HepG2 (cell line): ENCODE data around the gene SBK3. TPM values are rescaled to one million over a fixed set of nuclear protein-coding genes. Genes with fewer than 3 reads are reported as not detected.
A peak's percentile ranks its signal among the peaks of the same experiment; 100 is the strongest.

ENCODE experiments used
- CHD4 ChIP-seq: fragments of 200-600 bp; sonication (generic); IDR thresholded peaks from 2 replicates; pipeline ENCODE4 v1.7.0; 2017; ENCODE audit warnings: mild to moderate bottlenecking, low read length, borderline replicate concordance
- FOSL2 ChIP-seq: sonication (generic); formaldehyde crosslinking; IDR thresholded peaks from 2 replicates; pipeline ENCODE4 v1.4.0; 2020; ENCODE audit warnings: missing genetic modification reagents
- GABPA ChIP-seq, 2 experiments: IDR thresholded peaks; 2 replicates each; pipeline ENCODE4 v1.6.1; 2011 to 2016; ENCODE audit warnings: low read depth in 2 of 2, low read length in 1 of 2, missing biosample characterization in 1 of 2, missing genetic modification characterization in 1 of 2
- HBP1 ChIP-seq: IDR thresholded peaks from 2 replicates; pipeline ENCODE4 v1.6.1; 2016; ENCODE audit warnings: low read depth, control low read depth
- MAFK ChIP-seq, 2 experiments: IDR thresholded peaks in 1 of 2; conservative IDR thresholded peaks in 1 of 2; 2 replicates each; pipeline ENCODE4 v1.6.1; 2011; ENCODE audit warnings: improper control_type of control experiment in 2 of 2, low read length in 2 of 2
- MTA1 ChIP-seq: sonication (generic); formaldehyde crosslinking; IDR thresholded peaks from 2 replicates; pipeline ENCODE4 v1.4.0; 2020; ENCODE audit warnings: missing genetic modification reagents, mild to moderate bottlenecking, borderline replicate concordance
- MTERF4 ChIP-seq: sonication (generic); formaldehyde crosslinking; IDR thresholded peaks from 2 replicates; pipeline ENCODE4 v1.8.0; 2023; ENCODE audit warnings: mild to moderate bottlenecking, missing genetic modification reagents
- NONO ChIP-seq, 2 experiments: fragments of 450-650 bp in 1 of 2; sonication (generic) in 1 of 2; formaldehyde crosslinking in 1 of 2; IDR thresholded peaks in 1 of 2; conservative IDR thresholded peaks in 1 of 2; 2 replicates each; pipeline versions ENCODE4 v1.6.1 to v1.8.0; 2017 to 2022; ENCODE audit warnings: mild to moderate bottlenecking in 1 of 2, missing genetic modification reagents in 1 of 2, moderate library complexity in 1 of 2
- PHB2 ChIP-seq: fragments of 450-650 bp; IDR thresholded peaks from 2 replicates; pipeline ENCODE4 v1.6.1; 2018; ENCODE audit not compliant: partially characterized antibody
- SOX13 ChIP-seq, 3 experiments: fragments of 450-650 bp in 1 of 3; sonication (generic) in 1 of 3; formaldehyde crosslinking in 1 of 3; IDR thresholded peaks in 2 of 3; conservative IDR thresholded peaks in 1 of 3; 2 replicates each; pipeline versions ENCODE4 v1.5.0 to v1.6.1; 2016 to 2020; ENCODE audit warnings: antibody characterized with exemption in 1 of 3, mild to moderate bottlenecking in 1 of 3, missing compliant biosample characterization in 1 of 3, missing genetic modification reagents in 1 of 3, moderate library complexity in 1 of 3
- SRSF1 ChIP-seq: fragments of 200-400 bp; formaldehyde crosslinking; optimal IDR thresholded peaks from 2 replicates; pipeline ENCODE3; 2017; ENCODE audit warnings: mild to moderate bottlenecking, low read depth, low read length, moderate library complexity
- TCF7L2 ChIP-seq: IDR thresholded peaks from 2 replicates; pipeline ENCODE4 v1.6.1; 2011; ENCODE audit warnings: mild to moderate bottlenecking, low read depth, low read length, moderate library complexity
- ZBTB7A ChIP-seq: sonication (generic); formaldehyde crosslinking; IDR thresholded peaks from 2 replicates; pipeline ENCODE4 v1.8.0; 2022; ENCODE audit warnings: mild to moderate bottlenecking, missing genetic modification reagents
- ZNF251 ChIP-seq: sonication (generic); formaldehyde crosslinking; IDR thresholded peaks from 2 replicates; pipeline ENCODE4 v1.9.0; 2021; ENCODE audit warnings: mild to moderate bottlenecking, missing genetic modification reagents
- ZNF430 ChIP-seq: sonication (generic); formaldehyde crosslinking; IDR thresholded peaks from 2 replicates; pipeline ENCODE4 v1.9.0; 2021; ENCODE audit warnings: mild to moderate bottlenecking, missing genetic modification reagents
- ZNF639 ChIP-seq: conservative IDR thresholded peaks from 2 replicates; pipeline ENCODE4 v1.6.1; 2018; ENCODE audit warnings: missing genetic modification reagents
- ZNF709 ChIP-seq: sonication (generic); formaldehyde crosslinking; IDR thresholded peaks from 2 replicates; pipeline ENCODE4 v1.5.0; 2020; ENCODE audit warnings: mild to moderate bottlenecking, missing genetic modification reagents
- ZNF781 ChIP-seq: sonication (generic); formaldehyde crosslinking; IDR thresholded peaks from 2 replicates; pipeline ENCODE4 v1.5.1; 2020; ENCODE audit warnings: borderline replicate concordance, mild to moderate bottlenecking, missing genetic modification reagents; ENCODE audit errors: not compliant biosample characterization
- ZSCAN31 ChIP-seq: sonication (generic); formaldehyde crosslinking; IDR thresholded peaks from 2 replicates; pipeline ENCODE4 v1.5.0; 2020; ENCODE audit warnings: low read depth, mild to moderate bottlenecking, missing genetic modification reagents
- polyA plus RNA-seq, 8 experiments: library from polyadenylated mRNA; depleted of rRNA in 3 of 8; stranded (reverse) in 7 of 8; unstranded in 1 of 8; fragments of >200 nt; fragmentation: Illumina TruSeq in 4 of 8; extraction: Trizol in 4 of 8; gene quantifications; 2 replicates each; pipeline versions ENCODE4 v1.2.1 to v1.2.3, GENCODE V29; 2011 to 2016; ENCODE audit warnings: low read depth in 4 of 8, missing spikeins in 1 of 8, mixed read lengths in 1 of 8; ENCODE audit not compliant: insufficient read depth in 1 of 8
- total RNA-seq, 5 experiments: library from RNA; depleted of rRNA; stranded (reverse); fragments of >200 nt; fragmentation: Illumina TruSeq; extraction: Trizol; gene quantifications; 2 replicates each; pipeline ENCODE4 v1.2.3, GENCODE V29; 2016; ENCODE audit warnings: low read depth in 1 of 5
- TF ChIP-seq, protein P1 (sequence below): sonication (generic); formaldehyde crosslinking; conservative IDR thresholded peaks from 2 replicates; pipeline ENCODE4 v1.4.0; 2020; ENCODE audit warnings: missing genetic modification reagents

Gene SBK3
- total and polyA plus RNA-seq, 2 of the 13 experiments (the other 11 are each of a cell fraction or from before 2014, with no cell fraction given), result 0.66 to 0.77 TPM

- TF ChIP-seq ZNF709 (no peak), ZBTB7A (no peak), TCF7L2 (no peak), GABPA (IDR thresholded peaks at IDR 0.05; ENCODE audit: low read depth, low read length) (no peak), GABPA (CRISPR knock-in tag; IDR thresholded peaks at IDR 0.05; ENCODE audit: low read depth) (0 out of 2 replicates have a peak, but pooled peaks have one; percentile 14), NONO (IDR thresholded peaks at IDR 0.05) (no peak), NONO (CRISPR knock-in tag; conservative IDR thresholded peaks at IDR 0.05) (no peak), PHB2 (no peak), SOX13 (IDR thresholded peaks at IDR 0.05) (no peak), SOX13 (CRISPR knock-in tag; conservative IDR thresholded peaks at IDR 0.05 in 1 of 2, IDR thresholded peaks at IDR 0.05 in 1 of 2) (peak in 1 of 2 experiments; percentile 56; a peak in 2 of 4 replicates), MTERF4 (CRISPR knock-in tag) (no peak), FOSL2 (peak; percentile 79), ZNF430 (CRISPR knock-in tag) (0 out of 2 replicates have a peak, but pooled peaks have one; percentile 39), SRSF1 (peak; percentile 72), MTA1 (CRISPR knock-in tag) (peak; percentile 54; the same call in 1 of the 2 replicates), ZSCAN31 (CRISPR knock-in tag) (no peak), ZNF781 (CRISPR knock-in tag) (no peak), ZNF251 (CRISPR knock-in tag) (no peak), CHD4 (no peak), HBP1 (CRISPR knock-in tag) (no peak), MAFK (conservative IDR thresholded peaks at IDR 0.05 in 1 of 2, IDR thresholded peaks at IDR 0.05 in 1 of 2; ENCODE audit: low read length in 2 of 2) (no peak), ZNF639 (no peak)
- TF ChIP-seq, protein P1, sequence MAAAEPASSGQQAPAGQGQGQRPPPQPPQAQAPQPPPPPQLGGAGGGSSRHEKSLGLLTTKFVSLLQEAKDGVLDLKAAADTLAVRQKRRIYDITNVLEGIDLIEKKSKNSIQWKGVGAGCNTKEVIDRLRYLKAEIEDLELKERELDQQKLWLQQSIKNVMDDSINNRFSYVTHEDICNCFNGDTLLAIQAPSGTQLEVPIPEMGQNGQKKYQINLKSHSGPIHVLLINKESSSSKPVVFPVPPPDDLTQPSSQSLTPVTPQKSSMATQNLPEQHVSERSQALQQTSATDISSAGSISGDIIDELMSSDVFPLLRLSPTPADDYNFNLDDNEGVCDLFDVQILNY, result no peak
Observed at GRCh38 chr19:55549500-55550320, 4.4 kb upstream of the SBK3 start (continued).
